Neural progenitor cell (in vitro differentiated cells): ENCODE results near the gene ACACB. TPM values are rescaled to one million over a fixed set of nuclear protein-coding genes. Genes with fewer than 3 reads are reported as not detected.

Experiments
- DNase-seq: peaks from one replicate; pipeline ENCODE4 v3.0.0-alpha.2; 2016; ENCODE audit warnings: low spot score
- H2AFZ ChIP-seq: fragments of 200-600 bp; sonication (generic); replicated peaks from 2 replicates; pipeline ENCODE4 v1.6.1; 2016; ENCODE audit warnings: antibody characterized with exemption
- H3F3A ChIP-seq: fragments of 200-600 bp; sonication (generic); 2 replicates; pipeline ENCODE4 v1.6.1; 2016; ENCODE audit warnings: antibody characterized with exemption, low read depth
- H3K27ac ChIP-seq: fragments of 200-600 bp; sonication (generic); 2 replicates; pipeline ENCODE4 v1.5.1; 2016; ENCODE audit warnings: mild to moderate bottlenecking
- H3K27me3 ChIP-seq: fragments of 200-600 bp; sonication (generic); 2 replicates; pipeline ENCODE4 v1.6.1; 2016; ENCODE audit warnings: mild to moderate bottlenecking, moderate library complexity
- H3K36me3 ChIP-seq: fragments of 200-600 bp; sonication (generic); 2 replicates; pipeline ENCODE4 v1.5.1; 2016
- H3K4me1 ChIP-seq: fragments of 200-600 bp; sonication (generic); 2 replicates; pipeline ENCODE4 v1.6.1; 2016; ENCODE audit warnings: mixed run types
- H3K4me2 ChIP-seq: fragments of 200-600 bp; sonication (generic); 2 replicates; pipeline ENCODE4 v1.6.1; 2016
- H3K4me3 ChIP-seq: fragments of 200-600 bp; sonication (generic); 2 replicates; pipeline ENCODE4 v1.5.1; 2016
- H3K79me2 ChIP-seq: fragments of 200-600 bp; sonication (generic); 2 replicates; pipeline ENCODE4 v1.6.1; 2016; ENCODE audit warnings: low read depth
- H3K9ac ChIP-seq: fragments of 200-600 bp; sonication (generic); 2 replicates; pipeline ENCODE4 v1.6.1; 2016
- H3K9me3 ChIP-seq: fragments of 200-600 bp; sonication (generic); 2 replicates; pipeline ENCODE4 v1.5.1; 2016; ENCODE audit warnings: low read depth
- H4K20me1 ChIP-seq: fragments of 200-600 bp; sonication (generic); 2 replicates; pipeline ENCODE4 v1.6.1; 2016; ENCODE audit warnings: low read depth
- H3K27ac Mint-ChIP-seq: 3 replicates; pipeline ENCODE4 v1.8.0; 2021; ENCODE audit warnings: mixed read lengths
- H3K27me3 Mint-ChIP-seq: 2 replicates; pipeline ENCODE4 v1.8.0; 2022; ENCODE audit warnings: low read depth, mild to moderate bottlenecking, inconsistent platforms, moderate library complexity, mixed read lengths; ENCODE audit not compliant: insufficient read depth
- H3K36me3 Mint-ChIP-seq: 3 replicates; pipeline ENCODE4 v1.8.0; 2021; ENCODE audit warnings: mixed read lengths
- H3K4me1 Mint-ChIP-seq: 3 replicates; pipeline ENCODE4 v1.8.0; 2021; ENCODE audit warnings: mixed read lengths
- H3K4me3 Mint-ChIP-seq: 3 replicates; pipeline ENCODE4 v1.8.0; 2021; ENCODE audit warnings: mild to moderate bottlenecking, moderate library complexity, mixed read lengths
- H3K9me3 Mint-ChIP-seq: 3 replicates; pipeline ENCODE4 v1.8.0; 2020; ENCODE audit warnings: mixed read lengths
- CTCF ChIP-seq: fragments of 200-600 bp; sonication (generic); IDR thresholded peaks from 2 replicates; pipeline ENCODE4 v1.5.1; 2017; ENCODE audit warnings: antibody characterized with exemption, mild to moderate bottlenecking
- EZH2 ChIP-seq: fragments of 200-600 bp; sonication (generic); IDR thresholded peaks from 2 replicates; pipeline ENCODE4 v1.6.1; 2017; ENCODE audit warnings: antibody characterized with exemption, mild to moderate bottlenecking, moderate library complexity
- EZH2phosphoT487 ChIP-seq: fragments of 200-600 bp; sonication (generic); IDR thresholded peaks from 2 replicates; pipeline ENCODE4 v1.6.1; 2017; ENCODE audit warnings: antibody characterized with exemption
- total RNA-seq: library from RNA; depleted of rRNA; stranded (reverse); fragments of >200 nt; gene quantifications from 2 replicates; pipeline ENCODE4 v1.2.3, GENCODE V29; 2015; ENCODE audit warnings: low replicate concordance

Gene ACACB
- total RNA-seq, 1 donor from 2014 or later, result 2.4 TPM

GRCh38 chr12:109154451-109155438, 38.4 kb downstream of the ACACB start:
- no peak overlapping the region for H3K9ac ChIP-seq
- peak overlapping the region; percentile 75 for H3K4me2 ChIP-seq
- Mint-ChIP-seq H3K27ac (peak overlapping the region; percentile 36), H3K36me3 (no peaks in the 10 kb centered on the region), H3K9me3 (no peaks in the 10 kb centered on the region), H3K4me3 (peak overlapping the region; percentile 94), H3K27me3 (peaks cover 9% of the 10 kb centered on the region), H3K4me1 (peaks cover 17% of the 10 kb centered on the region)
- H3K4me3 ChIP-seq, result peak overlapping the region; percentile 55
- peak; percentile 93 for DNase-seq
- no peaks in the 10 kb centered on the region for H3K36me3 ChIP-seq
- H4K20me1 ChIP-seq, result no peaks in the 10 kb centered on the region
- no peaks in the 10 kb centered on the region for H3K9me3 ChIP-seq
- H3K79me2 ChIP-seq, result no peaks in the 10 kb centered on the region
- H3K4me1 ChIP-seq, result peaks cover 4% of the 10 kb centered on the region
- peak overlapping the region; percentile 86 for H2AFZ ChIP-seq
- no peak overlapping the region for H3K27ac ChIP-seq
- TF ChIP-seq EZH2, result peak; percentile 0
- TF ChIP-seq CTCF, result no peak
- H3F3A ChIP-seq, result peaks cover 20% of the 10 kb centered on the region
- H3K27me3 ChIP-seq, result peaks cover 16% of the 10 kb centered on the region

GRCh38 chr12:109156036-109156435, 39.6 kb downstream of the ACACB start:
- H3K79me2 ChIP-seq, result no peaks in the 10 kb centered on the region
- peaks cover 4% of the 10 kb centered on the region for H3K4me1 ChIP-seq
- H3K9me3 ChIP-seq, result no peaks in the 10 kb centered on the region
- H3K27me3 Mint-ChIP-seq, result peaks cover 8% of the 10 kb centered on the region
- no peak overlapping the region for H3K27ac Mint-ChIP-seq
- no peaks in the 10 kb centered on the region for H3K36me3 Mint-ChIP-seq
- peaks cover 20% of the 10 kb centered on the region for H3F3A ChIP-seq
- no peak overlapping the region for H3K4me2 ChIP-seq
- no peak overlapping the region for H2AFZ ChIP-seq
- no peaks in the 10 kb centered on the region for H3K36me3 ChIP-seq
- no peak for DNase-seq
- H3K27ac ChIP-seq, result no peak overlapping the region
- TF ChIP-seq CTCF, result no peak
- no peak for TF ChIP-seq EZH2phosphoT487
- no peak for TF ChIP-seq EZH2
- no peak overlapping the region for H3K9ac ChIP-seq
- H3K4me3 ChIP-seq, result no peak overlapping the region
- H3K27me3 ChIP-seq, result peaks cover 16% of the 10 kb centered on the region
- H3K4me3 Mint-ChIP-seq, result peak overlapping the region; percentile 94
- no peaks in the 10 kb centered on the region for H4K20me1 ChIP-seq
- H3K4me1 Mint-ChIP-seq, result peaks cover 17% of the 10 kb centered on the region
- no peaks in the 10 kb centered on the region for H3K9me3 Mint-ChIP-seq

DNA sequence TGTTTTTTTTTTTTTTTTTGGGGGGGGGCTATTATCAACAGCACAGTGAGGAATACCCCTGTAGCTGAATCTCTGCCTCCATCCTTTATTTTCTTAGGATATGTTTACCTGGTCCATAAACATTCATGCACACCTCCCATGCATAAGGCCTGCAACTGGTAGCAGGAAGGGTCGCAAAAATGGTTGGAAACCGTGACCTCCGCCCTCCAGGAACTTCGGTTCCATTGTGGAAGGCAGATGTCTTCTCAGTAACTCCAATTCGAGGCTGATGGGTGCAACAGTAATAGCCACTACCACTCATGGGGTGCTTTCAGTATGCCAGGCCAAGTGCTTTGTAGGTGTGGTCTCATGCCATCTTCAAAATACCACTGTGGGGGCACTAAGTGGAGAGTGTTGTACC, 40.2 kb downstream of the ACACB start:
- H3K27ac Mint-ChIP-seq, result no peak overlapping the region
- no peaks in the 10 kb centered on the region for H3K9me3 Mint-ChIP-seq
- Histone ChIP-seq H3K4me2 (no peak overlapping the region), H3K36me3 (no peaks in the 10 kb centered on the region), H3F3A (peaks cover 20% of the 10 kb centered on the region), H3K9me3 (no peaks in the 10 kb centered on the region), H4K20me1 (no peaks in the 10 kb centered on the region), H3K4me1 (peaks cover 4% of the 10 kb centered on the region), H3K79me2 (no peaks in the 10 kb centered on the region), H2AFZ (no peak overlapping the region), H3K4me3 (no peak overlapping the region), H3K9ac (no peak overlapping the region), H3K27ac (no peak overlapping the region), H3K27me3 (peaks cover 16% of the 10 kb centered on the region)
- no peaks in the 10 kb centered on the region for H3K36me3 Mint-ChIP-seq
- DNase-seq, result no peak
- no peak for TF ChIP-seq EZH2
- no peak for TF ChIP-seq CTCF
- H3K27me3 Mint-ChIP-seq, result peaks cover 8% of the 10 kb centered on the region
- H3K4me1 Mint-ChIP-seq, result peaks cover 17% of the 10 kb centered on the region
- H3K4me3 Mint-ChIP-seq, result no peak overlapping the region
